HEK293T (cell line): ENCODE results near the gene EFNA5.

Experiments
- CTCF ChIA-PET: fragments of 350-600 bp; formaldehyde crosslinking; extraction: SDS; loops from one replicate; lab custom pipeline; 2021; ENCODE audit warnings: antibody characterized with exemption, inconsistent platforms; lab: Yijun Ruan, JAX
- POLR2A ChIA-PET: fragments of 350-600 bp; formaldehyde crosslinking; extraction: SDS; loops from one replicate; lab custom pipeline; 2020; ENCODE audit warnings: antibody characterized with exemption, inconsistent platforms; lab: Yijun Ruan, JAX
- DNase-seq: peaks from one replicate; pipeline ENCODE4 v3.0.0; 2012; ENCODE audit warnings: mixed read lengths; ENCODE audit errors: extremely low spot score
- ARNT ChIP-seq: fragments of 450-650 bp; IDR thresholded peaks from 2 replicates; pipeline ENCODE4 v1.6.1; 2017; ENCODE audit warnings: mild to moderate bottlenecking
- BHLHE40 ChIP-seq: fragments of 450-650 bp; IDR thresholded peaks from 2 replicates; pipeline ENCODE4 v1.6.1; 2016; ENCODE audit warnings: mild to moderate bottlenecking, moderate library complexity, borderline replicate concordance
- CTBP1 ChIP-seq: fragments of 450-650 bp; IDR thresholded peaks from 2 replicates; pipeline ENCODE4 v1.6.1; 2016; ENCODE audit warnings: borderline replicate concordance
- ELF4 ChIP-seq: fragments of 450-650 bp; IDR thresholded peaks from 2 replicates; pipeline ENCODE4 v1.6.1; 2017; ENCODE audit warnings: antibody characterized with exemption
- FOXA1 ChIP-seq: fragments of 450-650 bp; IDR thresholded peaks from 2 replicates; pipeline ENCODE4 v1.6.1; 2016; ENCODE audit warnings: mild to moderate bottlenecking
- FOXK2 ChIP-seq: fragments of 450-650 bp; IDR thresholded peaks from 2 replicates; pipeline ENCODE4 v1.6.1; 2016; ENCODE audit warnings: mild to moderate bottlenecking
- FOXM1 ChIP-seq: fragments of 450-650 bp; IDR thresholded peaks from 2 replicates; pipeline ENCODE4 v1.6.1; 2017; ENCODE audit warnings: mild to moderate bottlenecking, borderline replicate concordance
- HDGF ChIP-seq: fragments of 450-650 bp; IDR thresholded peaks from 2 replicates; pipeline ENCODE4 v1.6.1; 2017; ENCODE audit warnings: antibody characterized with exemption, borderline replicate concordance
- L3MBTL2 ChIP-seq: fragments of 450-650 bp; conservative IDR thresholded peaks from 2 replicates; pipeline ENCODE4 v1.6.1; 2016; ENCODE audit warnings: mild to moderate bottlenecking
- LEF1 ChIP-seq: fragments of 450-650 bp; IDR thresholded peaks from 2 replicates; pipeline ENCODE4 v1.6.1; 2017; ENCODE audit warnings: mild to moderate bottlenecking, borderline replicate concordance
- NFRKB ChIP-seq: fragments of 450-650 bp; IDR thresholded peaks from 2 replicates; pipeline ENCODE4 v1.6.1; 2016; ENCODE audit warnings: mild to moderate bottlenecking, moderate library complexity
- PKNOX1 ChIP-seq: fragments of 450-650 bp; IDR thresholded peaks from 2 replicates; pipeline ENCODE4 v1.6.1; 2016
- SP1 ChIP-seq: fragments of 450-650 bp; IDR thresholded peaks from 2 replicates; pipeline ENCODE4 v1.6.1; 2017
- SUZ12 ChIP-seq: fragments of 450-650 bp; IDR thresholded peaks from 2 replicates; pipeline ENCODE4 v1.6.1; 2016; ENCODE audit warnings: mild to moderate bottlenecking
- TARDBP ChIP-seq: fragments of 450-650 bp; IDR thresholded peaks from 2 replicates; pipeline ENCODE4 v1.6.1; 2016
- ZNF384 ChIP-seq: fragments of 450-650 bp; IDR thresholded peaks from 2 replicates; pipeline ENCODE4 v1.6.1; 2016

Gene EFNA5

DNA sequence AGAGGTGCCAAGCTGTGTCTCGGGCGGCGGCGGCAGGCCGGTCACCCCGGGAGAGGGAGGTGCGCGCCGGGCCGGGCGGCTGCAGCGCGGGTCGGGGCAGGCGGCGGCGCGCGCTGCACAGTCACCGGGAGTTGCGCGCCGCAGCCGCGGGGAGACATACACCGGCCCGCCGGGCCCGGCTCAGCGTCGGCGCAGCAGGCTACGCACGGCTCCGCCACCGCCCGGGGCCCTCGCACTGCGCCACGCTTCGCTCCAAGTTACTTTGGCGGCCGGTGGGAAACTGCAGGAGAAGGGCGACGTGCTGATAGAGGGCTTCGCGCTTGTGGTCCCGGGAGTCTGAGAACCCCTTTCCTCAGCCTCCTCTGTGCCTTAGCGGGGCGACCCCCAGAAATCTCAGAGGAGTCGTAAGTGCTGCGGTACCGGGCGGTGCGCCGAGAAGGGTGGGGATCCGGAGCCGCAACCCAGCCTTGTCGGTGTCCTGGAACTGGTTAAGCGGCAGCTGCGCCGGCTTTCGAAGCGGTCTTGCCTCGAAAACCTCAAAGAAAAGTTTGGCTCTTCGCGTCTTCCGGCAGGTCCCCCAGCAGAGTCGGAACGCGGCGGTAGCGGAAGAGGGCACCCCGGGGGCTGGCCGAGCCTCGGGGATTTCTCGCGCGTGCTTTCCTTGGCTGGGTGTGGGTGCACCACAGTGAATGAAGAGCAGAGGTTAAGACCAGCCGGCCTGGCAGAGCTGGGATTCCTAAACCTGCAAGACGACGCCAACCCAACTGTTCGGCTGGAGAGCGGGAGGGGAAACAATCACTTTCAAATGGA, at the start of gene EFNA5:
EFNA5 (minus strand) TSS at position 6 of the 810 bp plus-strand sequence.
- POLR2A ChIA-PET = interaction anchor here (0.7 to 1.3 kb wide), 8 partner anchors 8 to 454 kb away, joined by 3 to 4 read pairs (median 3); no protein-coding TSS in a partner anchor
- DNase-seq = no peak
- no peak for TF ChIP-seq FOXK2
- TF ChIP-seq SP1 = no peak
- TF ChIP-seq NFRKB = no peak
- TF ChIP-seq HDGF = no peak
- CTCF ChIA-PET = interaction anchor here (0.7 to 1.7 kb wide), 2 partner anchors 99 to 215 kb away, joined by 3 to 6 read pairs; no protein-coding TSS in a partner anchor

- TF ChIP-seq L3MBTL2 (no peak), NFRKB (no peak), SUZ12 (no peak), FOXM1 (no peak), ZNF384 (no peak), CTBP1 (no peak), HDGF (no peak), FOXA1 (no peak), PKNOX1 (no peak), BHLHE40 (no peak), FOXK2 (no peak), LEF1 (no peak), ARNT (no peak), SP1 (no peak), ELF4 (no peak), TARDBP (no peak)
- ChIA-PET POLR2A (no interaction called here), CTCF (interaction anchor here (0.5 kb wide), 1 partner anchor 59 kb away, joined by 3 read pairs; no protein-coding TSS in a partner anchor)
- DNase-seq = no peak
Measured at GRCh38 chr5:107719034-107719606, 48.4 kb upstream of the EFNA5 start.

- ChIA-PET CTCF (no interaction called here), POLR2A (no interaction called here)
- no peak for TF ChIP-seq BHLHE40
- TF ChIP-seq ELF4 = no peak
- no peak for TF ChIP-seq FOXK2
- no peak for TF ChIP-seq FOXA1
- TF ChIP-seq ZNF384 = no peak
- no peak for TF ChIP-seq HDGF
- no peak for TF ChIP-seq CTBP1
- TF ChIP-seq TARDBP = no peak
- no peak for TF ChIP-seq SP1
- TF ChIP-seq PKNOX1 = no peak
- TF ChIP-seq LEF1 = no peak
- no peak for TF ChIP-seq ARNT
- DNase-seq = no peak
Measured at GRCh38 chr5:107717816-107718215, 47.1 kb upstream of the EFNA5 start.

DNA sequence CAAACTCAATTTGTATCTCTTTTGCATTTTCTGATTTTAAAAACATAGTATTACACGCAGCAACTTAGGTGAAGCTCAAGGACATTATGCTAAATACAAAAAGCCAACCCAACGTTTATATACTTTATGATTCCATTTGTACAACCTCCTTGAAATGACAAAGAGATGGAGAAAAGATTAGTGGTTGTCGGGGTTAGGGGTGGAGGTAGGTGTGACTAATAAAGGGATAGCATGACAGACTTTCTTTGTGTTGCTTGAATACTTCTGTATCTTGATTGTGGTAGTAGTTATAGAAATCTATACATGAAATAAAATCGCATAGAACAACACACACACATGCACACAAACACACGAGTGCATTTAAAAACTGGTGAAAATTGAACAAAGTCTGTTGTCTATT, 42.5 kb upstream of the EFNA5 start:
- ChIA-PET POLR2A (no interaction called here), CTCF (interaction anchor here (0.6 kb wide), 1 partner anchor 252 kb away, joined by 3 read pairs; no protein-coding TSS in a partner anchor)
- no peak for TF ChIP-seq SUZ12
- TF ChIP-seq ZNF384 = no peak
- no peak for TF ChIP-seq BHLHE40
- no peak for TF ChIP-seq HDGF
- TF ChIP-seq CTBP1 = no peak
- TF ChIP-seq PKNOX1 = no peak
- TF ChIP-seq ARNT = no peak
- no peak for TF ChIP-seq FOXK2
- no peak for TF ChIP-seq FOXA1
- no peak for TF ChIP-seq FOXM1
- no peak for TF ChIP-seq NFRKB
- TF ChIP-seq LEF1 = no peak
- TF ChIP-seq ELF4 = no peak
- TF ChIP-seq L3MBTL2 = no peak
- TF ChIP-seq TARDBP = no peak
- TF ChIP-seq SP1 = no peak
- DNase-seq = no peak

DNA sequence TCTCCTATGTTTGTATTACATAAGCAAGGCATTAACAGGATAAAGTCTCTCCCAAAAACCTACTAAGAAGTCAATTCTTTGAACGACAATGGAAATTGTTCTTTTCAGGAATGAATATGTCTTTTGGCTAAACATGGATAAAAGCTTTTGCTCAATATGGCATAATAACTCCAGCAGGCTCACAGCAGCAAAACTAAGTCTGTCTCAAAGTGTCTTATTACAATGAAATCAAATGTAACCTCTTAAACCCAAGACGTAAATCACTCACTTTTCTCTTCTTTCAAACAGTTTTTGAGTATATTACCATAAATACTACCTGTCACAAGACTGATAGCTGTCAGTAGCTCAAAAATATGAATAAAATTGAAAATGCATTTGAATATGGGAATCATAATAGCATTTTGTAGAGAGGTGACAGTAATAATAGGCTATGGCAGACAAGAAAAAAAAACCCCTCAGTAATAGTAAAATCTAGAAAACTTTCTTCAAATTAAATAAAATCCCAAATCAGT, 41.7 kb upstream of the EFNA5 start:
- CTCF ChIA-PET = no interaction called here
- POLR2A ChIA-PET = no interaction called here
- no peak for DNase-seq
- TF ChIP-seq FOXK2 (no peak), PKNOX1 (peak; percentile 76)
